Measurements from ENCODE around the gene GSG1L.

Gene GSG1L

GRCh38 chr16:27840311-27841060 lies 223.0 kb downstream of the GSG1L start:
- no peak for DNase-seq

GRCh38 chr16:27839419-27839818 lies 224.1 kb downstream of the GSG1L start:
- DNase-seq = no peak

GRCh38 chr16:27838536-27839175 lies 224.9 kb downstream of the GSG1L start:
- DNase-seq = no peak

GRCh38 chr16:27829975-27830374 lies 233.5 kb downstream of the GSG1L start:
- no peak for DNase-seq

GRCh38 chr16:27828671-27829070 lies 234.8 kb downstream of the GSG1L start:
- no peak for DNase-seq

- no peak for DNase-seq
These were observed 235.7 kb downstream of the GSG1L start for GRCh38 chr16:27827765-27828164.

- DNase-seq = no peak
These were observed 236.6 kb downstream of the GSG1L start for GRCh38 chr16:27826893-27827289.

- DNase-seq = no peak
These were observed 237.2 kb downstream of the GSG1L start for GRCh38 chr16:27826081-27826892.

- DNase-seq = no peak
These were observed 238.7 kb downstream of the GSG1L start for GRCh38 chr16:27824786-27825185.

GRCh38 chr16:27824006-27824405 lies 239.5 kb downstream of the GSG1L start:
- no peak for DNase-seq

- DNase-seq = no peak
These were observed 240.1 kb downstream of the GSG1L start for GRCh38 chr16:27823421-27823820.

GRCh38 chr16:27822996-27823395 lies 240.5 kb downstream of the GSG1L start:
- DNase-seq = no peak

- DNase-seq = no peak
These were observed 241.0 kb downstream of the GSG1L start for GRCh38 chr16:27822529-27822928.

- DNase-seq = no peak
These were observed 242.7 kb downstream of the GSG1L start for GRCh38 chr16:27820646-27821345.

GRCh38 chr16:27819881-27820610 lies 243.5 kb downstream of the GSG1L start:
- no peak for DNase-seq

GRCh38 chr16:27819356-27819755 lies 244.2 kb downstream of the GSG1L start:
- DNase-seq = no peak

GRCh38 chr16:27818246-27818645 lies 245.3 kb downstream of the GSG1L start:
- DNase-seq = no peak

- no peak for DNase-seq
These were observed 246.5 kb downstream of the GSG1L start for GRCh38 chr16:27817038-27817437.

- DNase-seq = no peak
These were observed 247.0 kb downstream of the GSG1L start for GRCh38 chr16:27816561-27816960.

- no peak for DNase-seq
These were observed 249.9 kb downstream of the GSG1L start for GRCh38 chr16:27813591-27813990.

GRCh38 chr16:27811881-27812280 lies 251.6 kb downstream of the GSG1L start:
- DNase-seq = no peak

- DNase-seq = no peak
These were observed 256.5 kb downstream of the GSG1L start for GRCh38 chr16:27806986-27807385.

Measured in stimulated activated CD4-positive, alpha-beta T cell treated with anti-CD3 and anti-CD28 coated beads, Interleukin-12 subunit alpha, Interleukin-12 subunit beta, amount 100 ng/mL, for 4 hours (primary cell).